Measurements from ENCODE around the gene SAP30BP. TPM values are rescaled to one million over a fixed set of nuclear protein-coding genes. Genes with fewer than 3 reads are reported as not detected.

The SAP30BP gene
- total and polyA plus RNA-seq, 2 of the 8 experiments (the other 6 are each of a cell fraction or from before 2014, with no cell fraction given): 63.3 to 79.9 TPM

DNA sequence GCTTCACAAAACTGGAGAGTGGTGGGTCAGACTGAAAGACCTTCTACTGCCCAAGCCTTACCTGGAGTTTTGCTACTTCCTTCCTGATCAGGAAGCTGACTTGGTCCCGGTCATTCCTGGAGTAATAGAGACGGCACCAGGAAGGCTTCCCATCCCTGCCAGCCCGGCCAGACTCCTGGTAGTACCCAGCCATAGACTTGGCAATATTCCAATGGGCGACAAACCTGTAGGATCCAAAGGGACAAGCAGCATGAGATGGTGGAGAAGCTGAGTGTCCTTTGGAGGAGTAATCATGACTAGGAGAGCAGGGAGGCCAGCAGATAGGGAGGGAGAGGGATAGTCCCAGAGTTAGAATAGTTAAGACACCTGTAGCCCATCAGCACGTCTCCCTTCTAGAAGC, 8.9 kb upstream of the SAP30BP start:
- POLR2A ChIA-PET (ENCODE audit: partially characterized antibody): interaction anchor here (0.9 to 5.8 kb wide), 8 partner anchors 9 to 169 kb away, joined by 3 to 42 read pairs (median 3); partner anchors contain the start of genes RECQL5, SAP30BP and UNK
- no peak overlapping the region for H3K4ac ChIP-seq (replicated peaks; ENCODE audit: insufficient read length, low read depth, low read length)
- no peak for FAIRE-seq
- TF ChIP-seq TAF1 (IDR thresholded peaks at IDR 0.05; ENCODE audit: low read depth, low read length): no peak
- no peak for TF ChIP-seq EGR1 (IDR thresholded peaks at IDR 0.05; ENCODE audit: borderline replicate concordance, low read depth, low read length)
- no peak for TF ChIP-seq SIN3A (conservative IDR thresholded peaks at IDR 0.05 in 1 of 2, IDR thresholded peaks at IDR 0.05 in 1 of 2; ENCODE audit: low read depth in 1 of 2, low read length in 2 of 2)
- no peak for TF ChIP-seq EZH2 (IDR thresholded peaks at IDR 0.05; ENCODE audit: low read depth, low read length, severe bottlenecking)
- no peak for TF ChIP-seq CBX8 (IDR thresholded peaks at IDR 0.05; ENCODE audit: borderline replicate concordance, low read depth, low read length)
- TF ChIP-seq GTF2F1 (IDR thresholded peaks at IDR 0.05; ENCODE audit: borderline replicate concordance, low read depth, low read length): no peak
- no peak for TF ChIP-seq KDM5A (IDR thresholded peaks at IDR 0.05; ENCODE audit: low read length)
- no peak for TF ChIP-seq MAFK (IDR thresholded peaks at IDR 0.05; ENCODE audit: low read depth, low read length)

More for the DNA sequence above, 8.9 kb upstream of the SAP30BP start:
- Histone ChIP-seq H2BK120ac (replicated peaks; ENCODE audit: low read depth, low read length) (no peak overlapping the region), H4K91ac (replicated peaks; ENCODE audit: insufficient read length, low read length) (no peak overlapping the region), H3K36me3 (ENCODE audit: control insufficient read depth in 2 of 4, insufficient read depth in 4 of 4, low read length in 3 of 4) (peaks cover 4 to 33% (median 15%) of the 10 kb centered on the region in 4 experiments; a peak in 6 of 8 replicates), H3K56ac (replicated peaks; ENCODE audit: insufficient read length, low read depth, low read length) (no peak overlapping the region), H3K9ac (replicated peaks in 1 of 4; ENCODE audit: extremely low read depth in 1 of 4, low read depth in 3 of 4, low read length in 3 of 4) (no peak overlapping the region), H4K5ac (ENCODE audit: insufficient read length, low read depth, low read length) (no peak overlapping the region), H2AK5ac (ENCODE audit: low read depth, low read length) (no peak overlapping the region), H3K79me1 (ENCODE audit: low read depth, low read length) (no peaks in the 10 kb centered on the region), H2BK5ac (ENCODE audit: low read depth, low read length) (no peak overlapping the region), H3K23me2 (ENCODE audit: low read depth, low read length) (no peaks in the 10 kb centered on the region), H2BK12ac (ENCODE audit: low read depth, low read length) (no peak overlapping the region), H3K4me1 (replicated peaks in 1 of 4; ENCODE audit: control insufficient read depth in 3 of 4, insufficient read depth in 4 of 4, low read length in 3 of 4) (no peaks in the 10 kb centered on the region), H2BK20ac (ENCODE audit: low read length) (no peak overlapping the region), H4K20me1 (replicated peaks in 1 of 2; ENCODE audit: control insufficient read depth in 1 of 2, insufficient read depth in 2 of 2, low read length in 2 of 2) (peaks cover 0 to 5% of the 10 kb centered on the region in 2 experiments), H3K27me3 (replicated peaks in 1 of 4; ENCODE audit: control insufficient read depth in 3 of 4, extremely low read depth in 1 of 4, insufficient read depth in 3 of 4, low read length in 3 of 4) (no peaks in the 10 kb centered on the region), H3K4me2 (ENCODE audit: insufficient read depth in 1 of 2, low read depth in 2 of 2, low read length in 2 of 2) (no peak overlapping the region), H3K27ac (ENCODE audit: low read depth, low read length) (no peak overlapping the region), H3K4me3 (ENCODE audit: extremely low read depth in 1 of 4, insufficient read depth in 2 of 4, low read depth in 3 of 4, low read length in 4 of 4) (no peak overlapping the region), H2BK15ac (ENCODE audit: low read length) (no peak overlapping the region), H3K79me2 (ENCODE audit: control insufficient read depth in 1 of 2, insufficient read depth in 2 of 2, low read length in 2 of 2) (no peaks in the 10 kb centered on the region), H3K18ac (ENCODE audit: extremely low read depth, low read length) (no peak overlapping the region), H3K14ac (ENCODE audit: insufficient read length) (no peak overlapping the region), H3K23ac (ENCODE audit: insufficient read length) (no peak overlapping the region), H3K9me3 (ENCODE audit: insufficient read depth in 2 of 2, low read depth in 1 of 2, low read length in 1 of 2) (no peaks in the 10 kb centered on the region), H4K8ac (ENCODE audit: extremely low read depth, insufficient read depth, low read length) (no peak overlapping the region), H2AFZ (ENCODE audit: low read length) (no peak overlapping the region)
- CTCF ChIA-PET (ENCODE audit: partially characterized antibody): interaction anchor here (0.8 to 51.0 kb wide), 6 partner anchors 9 to 91 kb away, joined by 3 to 2200 read pairs (median 5); partner anchors contain the start of genes RECQL5, SAP30BP and SMIM5
- 88% methylated on average over 5 of the region's 5 CpGs; no CpG with 5 or more reads in 1 of the 2 experiments for WGBS, 2 experiments (ENCODE audit: extremely low coverage in 1 of 2, insufficient coverage in 1 of 2, insufficient read length in 1 of 2, insufficient replicate concordance in 2 of 2, low coverage in 1 of 2, low lambda C conversion rate in 2 of 2, missing lambda C conversion rate in 1 of 2)
- no peak for DNase-seq (ENCODE audit: low read depth in 1 of 2, low spot score in 2 of 2)

Data from H1 (cell line).